ENCODE results near the gene NAV3. TPM values are rescaled to one million over a fixed set of nuclear protein-coding genes. Genes with fewer than 3 reads are reported as not detected.
A peak's percentile ranks its signal among the peaks of the same experiment; 100 is the strongest.

NAV3 gene
- total and polyA plus RNA-seq, 9 of the 15 experiments (the other 6 are each of a cell fraction or from before 2014, with no cell fraction given) = 0.04 TPM; not detected in 8

DNA sequence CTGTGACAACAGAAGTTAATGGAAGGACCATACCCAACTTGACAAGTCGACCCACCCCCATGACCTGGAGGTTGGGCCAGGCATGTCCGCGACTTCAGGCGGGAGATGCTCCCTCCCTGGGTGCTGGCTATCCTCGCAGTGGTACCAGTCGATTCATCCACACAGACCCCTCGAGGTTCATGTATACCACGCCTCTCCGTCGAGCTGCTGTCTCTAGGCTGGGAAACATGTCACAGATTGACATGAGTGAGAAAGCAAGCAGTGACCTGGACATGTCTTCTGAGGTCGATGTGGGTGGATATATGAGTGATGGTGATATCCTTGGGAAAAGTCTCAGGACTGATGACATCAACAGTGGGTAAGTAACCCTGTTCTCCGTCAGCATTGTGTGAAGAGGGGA, 220.1 kb downstream of the NAV3 start:
- CTCF ChIA-PET (ENCODE audit: low intra/inter-chr PET ratio) = no interaction called here
- BruUV-seq (replicated peaks) = no TSS peak
- under 1% methylated on average over 12 of the region's 12 CpGs for WGBS (ENCODE audit: insufficient coverage, low coverage, missing lambda C conversion rate)
- Histone ChIP-seq H3K9ac (ENCODE audit: insufficient read depth in 1 of 2, low read depth in 2 of 2, low read length in 2 of 2) (no peak overlapping the region), H3K27ac (ENCODE audit: extremely low read depth, low read depth, low read length) (no peak overlapping the region), H3K4me1 (replicated peaks in 1 of 2; ENCODE audit: control insufficient read depth in 2 of 2, insufficient read depth in 2 of 2, low read length in 2 of 2) (no peaks in the 10 kb centered on the region), H4K20me1 (replicated peaks; ENCODE audit: control insufficient read depth, insufficient read depth, low read length) (no peaks in the 10 kb centered on the region), H2AFZ (ENCODE audit: low read depth, low read length) (no peak overlapping the region), H3K27me3 (ENCODE audit: control insufficient read depth in 2 of 2, insufficient read depth in 2 of 2, low read length in 2 of 2) (no peaks in the 10 kb centered on the region), H3K79me2 (ENCODE audit: control insufficient read depth, insufficient read depth, low read length) (no peaks in the 10 kb centered on the region), H3K9me1 (ENCODE audit: control insufficient read depth, insufficient read depth, low read length) (no peaks in the 10 kb centered on the region), H3K4me2 (ENCODE audit: insufficient read depth, low read length) (no peak overlapping the region), H3K36me3 (ENCODE audit: control insufficient read depth, insufficient read depth, low read length) (no peaks in the 10 kb centered on the region), H3K9me3 (replicated peaks; ENCODE audit: control insufficient read depth, insufficient read depth, low read depth, low read length) (no peaks in the 10 kb centered on the region), H3K4me3 (no peak overlapping the region)
- TF ChIP-seq ZNF79 (CRISPR knock-in tag; IDR thresholded peaks at IDR 0.05; ENCODE audit: low read depth) (no peak), HDAC3 (IDR thresholded peaks at IDR 0.05; ENCODE audit: borderline replicate concordance, partially characterized antibody) (no peak), FOXJ3 (CRISPR knock-in tag; IDR thresholded peaks at IDR 0.05) (no peak), MED1 (CRISPR knock-in tag; IDR thresholded peaks at IDR 0.05; ENCODE audit: borderline replicate concordance) (no peak), JUND (IDR thresholded peaks at IDR 0.05; ENCODE audit: borderline replicate concordance, low read depth, low read length) (no peak), JUND (tag; IDR thresholded peaks at IDR 0.05; ENCODE audit: borderline replicate concordance, low read depth, low read length) (no peak)
- ATAC-seq (no peak), DNase-seq (ENCODE audit: extremely low read depth in 1 of 4, low spot score in 3 of 4) (peak in 1 of 4 experiments; percentile 0), FAIRE-seq (no peak)
- intact Hi-C loops (cut with micrococcal nuclease) = no loop called here
- POLR2A ChIA-PET = no interaction called here
- in situ Hi-C loops (cut with MboI) = no loop called here

DNA sequence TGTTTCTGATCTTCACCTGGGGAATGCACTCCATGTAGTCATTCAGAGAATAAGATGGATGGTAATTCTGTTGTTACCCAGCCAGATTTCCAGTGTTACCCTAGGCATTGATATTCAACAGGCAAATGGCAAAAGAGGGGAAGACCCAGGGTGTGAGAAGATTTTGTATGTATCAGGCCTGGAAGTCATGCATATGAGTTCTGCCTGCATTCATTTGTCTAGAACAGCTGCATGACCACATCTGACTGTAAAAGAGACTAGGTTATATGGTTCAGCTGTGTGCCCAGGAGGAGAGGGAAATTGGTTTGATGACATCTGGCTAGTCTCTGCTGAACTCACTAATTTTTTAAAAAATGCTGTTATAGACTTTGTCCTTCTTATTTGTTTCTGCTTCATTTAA, 224.9 kb downstream of the NAV3 start:
- Histone ChIP-seq H3K9me3 (replicated peaks; ENCODE audit: control insufficient read depth, insufficient read depth, low read depth, low read length) (no peaks in the 10 kb centered on the region), H3K27ac (ENCODE audit: extremely low read depth, low read depth, low read length) (no peak overlapping the region), H3K36me3 (ENCODE audit: control insufficient read depth, insufficient read depth, low read length) (no peaks in the 10 kb centered on the region), H3K9me1 (ENCODE audit: control insufficient read depth, insufficient read depth, low read length) (no peaks in the 10 kb centered on the region), H3K4me3 (no peak overlapping the region), H3K27me3 (ENCODE audit: control insufficient read depth in 2 of 2, insufficient read depth in 2 of 2, low read length in 2 of 2) (no peaks in the 10 kb centered on the region), H2AFZ (ENCODE audit: low read depth, low read length) (no peak overlapping the region), H4K20me1 (replicated peaks; ENCODE audit: control insufficient read depth, insufficient read depth, low read length) (no peaks in the 10 kb centered on the region), H3K9ac (ENCODE audit: insufficient read depth in 1 of 2, low read depth in 2 of 2, low read length in 2 of 2) (no peak overlapping the region), H3K79me2 (ENCODE audit: control insufficient read depth, insufficient read depth, low read length) (no peaks in the 10 kb centered on the region), H3K4me1 (replicated peaks in 1 of 2; ENCODE audit: control insufficient read depth in 2 of 2, insufficient read depth in 2 of 2, low read length in 2 of 2) (no peaks in the 10 kb centered on the region), H3K4me2 (ENCODE audit: insufficient read depth, low read length) (no peak overlapping the region)
- no peak for FAIRE-seq
- intact Hi-C loops (cut with micrococcal nuclease) = no loop called here
- in situ Hi-C loops (cut with MboI) = no loop called here
- no peak for ATAC-seq
- DNase-seq (ENCODE audit: extremely low read depth in 1 of 4, low spot score in 3 of 4) = no peak
- ChIA-PET CTCF (ENCODE audit: low intra/inter-chr PET ratio) (no interaction called here), POLR2A (no interaction called here)
- BruUV-seq (replicated peaks) = no TSS peak
- TF ChIP-seq ZNF23 (CRISPR knock-in tag; IDR thresholded peaks at IDR 0.05) (no peak), NFE2 (IDR thresholded peaks at IDR 0.05; ENCODE audit: low read depth) (no peak), SMAD3 (CRISPR knock-in tag; conservative IDR thresholded peaks at IDR 0.05) (no peak), SNIP1 (IDR thresholded peaks at IDR 0.05; ENCODE audit: low read depth) (no peak), ZFX (CRISPR knock-in tag; IDR thresholded peaks at IDR 0.05) (no peak), ZNF347 (CRISPR knock-in tag; IDR thresholded peaks at IDR 0.05; ENCODE audit: low read depth) (no peak), ZEB2 (IDR thresholded peaks at IDR 0.05) (no peak), ATF7 (IDR thresholded peaks at IDR 0.05) (no peak), NEUROD1 (IDR thresholded peaks at IDR 0.05; ENCODE audit: borderline replicate concordance, low read depth, low read length, partially characterized antibody) (no peak), GABPA (tag; conservative IDR thresholded peaks at IDR 0.05; ENCODE audit: low read depth) (no peak), NELFE (IDR thresholded peaks at IDR 0.05; ENCODE audit: insufficient read depth, insufficient read length) (no peak), HOXB6 (CRISPR knock-in tag; IDR thresholded peaks at IDR 0.05; ENCODE audit: borderline replicate concordance) (no peak), MYC (IDR thresholded peaks at IDR 0.05; ENCODE audit: low read depth, low read length) (no peak), MYC (CRISPR knock-in tag; IDR thresholded peaks at IDR 0.05; ENCODE audit: borderline replicate concordance, low read depth) (no peak), KLF1 (tag; IDR thresholded peaks at IDR 0.05) (no peak), SMARCB1 (IDR thresholded peaks at IDR 0.05; ENCODE audit: insufficient read length, low read depth) (no peak)
